IPS-NIHi7 (cell line): Measurements from ENCODE around the gene TUT7.
"Not testable (repeated sequence)": the region's sequence is repeated elsewhere in the genome, so short reads cannot be mapped to it uniquely, and the experiment has no call there.

Experiments used
- DNase-seq: peaks from one replicate; pipeline ENCODE4 v3.0.0; 2012; ENCODE audit warnings: mixed read lengths; ENCODE audit errors: extremely low spot score

TUT7 gene

GRCh38 chr9:86354011-86354817 lies at the start of gene TUT7:
TUT7 (minus strand) TSS chr9:86354410; CDS start chr9:86353199, 1,211 bp downstream.
- DNase-seq: peak; percentile 97

GRCh38 chr9:86402591-86402990 lies 48.4 kb upstream of the TUT7 start:
- DNase-seq: no peak

- no peak for DNase-seq
Measured at GRCh38 chr9:86396412-86396811, 42.2 kb upstream of the TUT7 start.

GRCh38 chr9:86390184-86390583 lies 36.0 kb upstream of the TUT7 start:
- DNase-seq: not testable (repeated sequence)

GRCh38 chr9:86389628-86390027 lies 35.4 kb upstream of the TUT7 start:
- no peak for DNase-seq

GRCh38 chr9:86387376-86387775 lies 33.2 kb upstream of the TUT7 start:
- DNase-seq: no peak

- not testable (repeated sequence) for DNase-seq
Measured at GRCh38 chr9:86383000-86383399, 28.8 kb upstream of the TUT7 start.

- no peak for DNase-seq
Measured at GRCh38 chr9:86376016-86376415, 21.8 kb upstream of the TUT7 start.

GRCh38 chr9:86369810-86370209 lies 15.6 kb upstream of the TUT7 start:
- DNase-seq: no peak

- DNase-seq: no peak
Measured at GRCh38 chr9:86368871-86369521, 14.8 kb upstream of the TUT7 start.

- DNase-seq: no peak
Measured at GRCh38 chr9:86361176-86361575, 7.0 kb upstream of the TUT7 start.

- no peak for DNase-seq
Measured at GRCh38 chr9:86359151-86359879, 5.1 kb upstream of the TUT7 start.

- no peak for DNase-seq
Measured at GRCh38 chr9:86356871-86357866, 3.0 kb upstream of the TUT7 start.

GRCh38 chr9:86355814-86356213 lies 1.6 kb upstream of the TUT7 start:
- no peak for DNase-seq

- DNase-seq: no peak
Measured at GRCh38 chr9:86354818-86355309, 654 bp upstream of the TUT7 start.

- peak; percentile 44 for DNase-seq
Measured at GRCh38 chr9:86353655-86354010, 577 bp downstream of the TUT7 start.

GRCh38 chr9:86352440-86353077 lies 1.7 kb downstream of the TUT7 start:
- no peak for DNase-seq

GRCh38 chr9:86351880-86352279 lies 2.3 kb downstream of the TUT7 start:
- no peak for DNase-seq

GRCh38 chr9:86350006-86350760 lies 4.0 kb downstream of the TUT7 start:
- DNase-seq: no peak

GRCh38 chr9:86349271-86349670 lies 4.9 kb downstream of the TUT7 start:
- no peak for DNase-seq
